HK-2 (cell line): ENCODE data around the gene SEMA7A.

Source experiments
- DNase-seq: peaks from one replicate; pipeline ENCODE4 v3.0.0-alpha.2; 2018; ENCODE audit not compliant: unreplicated experiment

The SEMA7A gene

GRCh38 chr15:74451861-74452835, 18.4 kb upstream of the SEMA7A start:
- no peak for DNase-seq

DNA sequence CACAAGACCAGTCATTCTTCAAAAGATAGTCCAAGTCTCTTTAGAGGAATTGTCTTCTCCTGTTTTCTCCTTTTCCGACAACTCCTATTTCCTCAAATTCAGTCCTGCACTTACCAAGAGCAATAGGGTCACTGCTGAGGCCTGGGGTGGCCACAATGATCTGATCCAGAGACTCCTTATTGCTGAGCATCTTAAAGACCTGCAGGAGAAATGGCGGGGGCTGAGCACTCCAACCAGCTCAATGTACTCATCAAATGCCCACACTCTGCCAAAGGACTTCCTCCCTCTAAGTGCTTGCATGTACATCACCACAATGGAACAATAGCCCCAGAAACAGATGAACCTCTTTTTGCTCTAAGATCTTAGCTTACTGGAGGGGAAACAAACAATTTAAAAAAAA, 17.6 kb upstream of the SEMA7A start:
- no peak for DNase-seq

DNA sequence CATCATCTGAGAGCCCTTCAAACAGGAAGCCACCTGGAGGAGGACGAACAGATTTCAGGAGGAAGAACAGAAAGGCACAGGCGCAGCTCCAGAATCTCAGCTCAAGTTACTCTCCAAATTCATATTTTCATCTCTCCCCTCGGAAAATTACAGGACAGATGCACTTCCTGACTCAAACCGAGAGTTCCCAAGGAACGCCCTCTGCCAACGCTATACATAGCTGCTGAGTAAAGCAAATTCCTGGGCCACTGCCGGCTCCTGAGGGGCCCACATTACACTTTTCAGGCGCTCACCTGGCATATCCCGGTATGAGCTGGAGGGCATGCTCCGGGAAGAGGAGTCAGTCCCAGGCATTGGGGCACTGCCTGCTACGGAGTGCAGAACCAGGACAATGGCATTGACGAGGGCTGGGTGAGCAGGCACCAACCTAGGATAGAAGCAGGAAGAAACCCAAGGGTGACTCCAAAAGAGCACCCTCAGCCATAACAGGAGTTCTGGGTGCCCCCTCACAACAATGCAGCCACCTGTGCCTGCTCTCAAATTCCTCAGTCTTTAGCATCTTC, 16.0 kb upstream of the SEMA7A start:
- no peak for DNase-seq

GRCh38 chr15:74449095-74449494, 15.3 kb upstream of the SEMA7A start:
- no peak for DNase-seq

- no peak for DNase-seq
These were observed 12.3 kb upstream of the SEMA7A start for GRCh38 chr15:74445816-74446763.

- DNase-seq: no peak
These were observed 10.6 kb upstream of the SEMA7A start for GRCh38 chr15:74444106-74445062.

DNA sequence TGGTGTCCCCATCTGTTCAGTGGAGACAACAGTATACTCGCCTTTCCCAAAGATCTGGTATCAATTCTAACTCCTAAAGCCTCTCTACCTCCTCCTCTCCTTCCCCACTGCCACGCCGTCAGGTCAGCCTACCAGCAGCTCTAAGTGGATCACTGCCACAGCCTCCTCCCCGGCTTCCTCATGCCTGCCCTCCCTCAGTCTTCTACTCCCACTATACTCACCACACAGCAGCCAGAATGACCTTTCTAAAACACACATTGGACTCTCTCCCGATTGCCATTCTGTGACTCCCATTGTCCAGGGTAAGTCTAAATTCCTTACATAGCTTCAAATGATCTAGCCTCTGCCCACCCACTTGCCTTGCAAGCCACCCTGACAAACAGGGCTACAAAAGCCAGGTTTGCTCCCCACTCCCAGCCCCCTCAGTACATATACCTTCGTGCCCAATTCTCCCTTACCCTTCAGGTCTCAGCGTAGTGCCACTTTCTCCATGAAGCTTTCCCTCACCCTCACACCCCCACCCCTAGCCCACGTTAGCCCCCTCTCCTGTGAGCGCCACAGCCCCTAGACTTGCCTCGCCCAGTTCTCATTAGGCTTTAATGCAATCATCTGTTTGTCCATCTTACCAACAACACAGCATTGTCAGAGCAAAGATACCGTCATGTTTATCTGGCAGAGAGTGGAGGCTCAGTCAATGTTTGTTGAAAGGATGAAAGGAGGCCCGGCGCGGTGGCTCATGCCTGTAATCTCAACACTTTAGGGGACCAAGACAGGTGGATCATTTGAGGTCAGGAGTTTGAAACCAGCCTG, 9.5 kb upstream of the SEMA7A start:
- no peak for DNase-seq

GRCh38 chr15:74442604-74443003, 8.8 kb upstream of the SEMA7A start:
- DNase-seq: no peak

GRCh38 chr15:74442063-74442462, 8.3 kb upstream of the SEMA7A start:
- DNase-seq: no peak

DNA sequence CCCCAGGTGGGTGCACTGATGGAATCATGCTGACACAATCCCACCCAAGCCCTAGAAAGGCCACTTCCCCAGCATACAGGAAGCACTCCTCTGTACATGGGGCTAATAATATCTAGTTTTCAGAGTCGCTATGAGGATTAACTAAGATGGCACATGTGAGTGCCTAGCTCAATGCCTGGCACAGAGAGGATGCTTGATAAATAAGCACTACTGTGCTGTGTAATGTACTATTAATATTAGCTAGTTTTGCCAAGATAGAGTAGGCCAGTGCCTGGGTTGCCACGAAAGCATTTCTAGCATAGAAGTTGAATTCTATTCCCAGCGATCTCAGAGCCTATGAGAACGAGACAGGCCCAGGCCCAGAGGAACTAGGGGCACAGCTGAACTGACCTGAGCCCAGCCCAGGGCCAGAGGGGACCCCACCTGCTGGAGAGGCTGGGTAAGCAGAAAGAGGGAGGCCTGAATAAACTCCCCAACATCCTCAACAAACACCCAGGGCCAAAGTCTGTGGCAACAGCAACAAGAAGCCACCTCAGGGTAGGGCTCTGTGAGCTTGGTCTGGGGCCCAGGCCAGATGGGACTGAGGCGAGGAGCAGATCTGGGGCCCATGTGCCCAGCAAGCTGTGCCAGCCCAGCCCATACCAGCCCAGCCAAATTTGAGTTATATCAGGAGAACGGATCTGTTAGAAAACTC, 7.6 kb upstream of the SEMA7A start:
- no peak for DNase-seq

DNA sequence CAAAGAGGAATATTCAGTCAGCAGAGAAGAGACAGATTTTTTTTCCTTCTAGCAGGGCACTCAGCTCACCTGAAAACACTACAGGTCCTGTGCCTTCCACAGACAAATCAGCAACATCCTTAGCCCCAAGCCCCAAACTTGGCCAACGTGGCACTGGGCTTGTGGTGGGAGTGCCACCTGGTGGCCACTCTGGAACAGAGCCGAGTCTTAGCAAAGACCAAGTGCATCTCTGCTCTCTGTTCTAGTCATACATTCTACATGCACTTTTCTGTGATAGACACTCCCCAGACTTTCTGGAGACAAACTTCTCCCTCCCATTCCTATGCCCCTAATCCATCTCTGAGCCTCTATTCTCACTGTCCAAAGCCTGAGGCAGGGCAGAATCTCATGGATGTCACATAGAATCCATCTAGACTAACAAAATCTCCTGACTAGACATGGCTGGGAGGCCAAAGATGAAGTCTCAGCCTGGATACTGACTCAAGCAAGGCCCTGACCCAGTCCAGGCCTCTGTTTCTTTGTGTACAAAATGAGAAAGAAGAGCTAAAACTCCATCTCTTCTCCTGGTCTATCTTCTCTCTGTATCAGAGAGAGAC, 5.1 kb upstream of the SEMA7A start:
- DNase-seq: peak; percentile 63

GRCh38 chr15:74438206-74438605, 4.4 kb upstream of the SEMA7A start:
- no peak for DNase-seq

- no peak for DNase-seq
These were observed 742 bp upstream of the SEMA7A start for GRCh38 chr15:74434263-74435136.

- DNase-seq: no peak
These were observed 678 bp downstream of the SEMA7A start for GRCh38 chr15:74432968-74433591.

DNA sequence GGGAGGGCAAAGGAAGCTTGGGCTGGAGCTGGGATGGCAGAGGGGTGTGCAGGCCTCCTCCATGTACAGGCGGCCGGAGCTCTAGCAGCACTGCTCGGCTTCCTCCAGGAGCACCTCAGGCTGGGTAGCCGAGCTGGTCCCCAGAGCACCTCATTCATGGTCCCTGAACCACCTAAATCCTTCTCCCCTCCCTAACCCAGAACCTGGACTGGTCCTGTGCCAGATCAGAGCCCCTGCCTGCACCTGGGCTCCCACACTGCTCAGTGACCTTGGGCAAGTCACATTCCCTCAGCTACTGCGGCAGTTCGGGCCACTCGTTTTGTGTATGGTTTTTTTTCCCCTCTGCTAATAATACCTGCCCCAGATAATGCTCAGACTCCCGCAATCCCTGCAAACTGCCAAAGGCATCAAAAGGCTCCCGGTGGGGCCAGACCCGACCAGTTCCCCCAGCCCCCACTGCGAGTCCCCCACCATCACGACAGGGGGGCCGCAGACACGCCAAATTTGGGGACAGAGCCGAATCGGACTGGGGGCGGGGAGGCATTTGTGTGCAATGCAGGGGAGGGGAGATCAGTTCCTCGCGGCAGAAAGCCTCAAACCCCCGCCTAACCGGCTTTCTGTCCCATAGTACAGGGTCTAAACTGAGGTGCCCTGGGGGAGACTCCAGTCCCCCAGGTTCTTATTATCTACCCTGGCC, 1.3 kb downstream of the SEMA7A start:
- DNase-seq: no peak

DNA sequence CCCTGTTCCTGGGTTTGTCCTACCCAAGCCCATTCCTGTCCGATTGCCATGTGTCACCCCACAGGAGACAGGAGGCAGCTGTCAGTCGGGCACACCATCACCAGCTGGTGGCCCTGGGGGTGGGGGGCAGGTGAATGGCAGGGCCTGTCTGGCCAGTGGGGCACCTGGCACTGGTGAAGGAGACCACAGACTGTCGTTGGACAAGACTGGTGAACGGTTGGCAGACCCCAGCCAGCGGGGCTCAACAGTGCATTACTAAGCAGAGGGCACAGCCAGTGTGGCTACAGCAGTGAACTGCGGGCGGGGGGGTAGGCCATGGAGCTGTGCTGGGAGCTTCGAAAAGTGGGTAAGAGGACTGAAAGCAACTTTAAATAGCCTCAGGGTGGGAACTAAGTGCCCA, 2.1 kb downstream of the SEMA7A start:
- DNase-seq: no peak

GRCh38 chr15:74431116-74431515, 2.6 kb downstream of the SEMA7A start:
- DNase-seq: no peak
